HUES64 (cell line): Measurements from ENCODE around the gene ARRB2.

ENCODE experiments used
- H3K27ac ChIP-seq: 2 replicates; pipeline ENCODE4 v1.7.0; 2013; ENCODE audit warnings: low read depth, low read length, inconsistent platforms
- H3K27me3 ChIP-seq: 2 replicates; pipeline ENCODE4 v1.6.1; 2013; ENCODE audit warnings: mild to moderate bottlenecking, low read length; ENCODE audit not compliant: insufficient read depth
- H3K36me3 ChIP-seq: 2 replicates; pipeline ENCODE4 v1.6.1; 2013; ENCODE audit warnings: mild to moderate bottlenecking, low read length; ENCODE audit not compliant: insufficient read depth
- H3K4me1 ChIP-seq: 2 replicates; pipeline ENCODE4 v1.6.1; 2013; ENCODE audit warnings: mild to moderate bottlenecking, low read length, moderate library complexity; ENCODE audit not compliant: insufficient read depth
- H3K4me3 ChIP-seq: 2 replicates; pipeline ENCODE4 v1.5.1; 2013; ENCODE audit warnings: mild to moderate bottlenecking, low read length, moderate library complexity
- H3K9ac ChIP-seq: 2 replicates; pipeline ENCODE4 v1.6.1; 2013; ENCODE audit warnings: mild to moderate bottlenecking, low read depth, low read length
- H3K9me3 ChIP-seq: 2 replicates; pipeline ENCODE4 v1.6.1; 2013; ENCODE audit warnings: low read depth, low read length; ENCODE audit not compliant: insufficient read depth
- WGBS: fragments of 150-250, 120-280 bp; methylation state at CpG from one replicate; pipeline ENCODE4 v1.1.7; 2013; ENCODE audit warnings: missing lambda C conversion rate; 5-methylcytosine and 5-hydroxymethylcytosine counted together

Gene ARRB2

DNA sequence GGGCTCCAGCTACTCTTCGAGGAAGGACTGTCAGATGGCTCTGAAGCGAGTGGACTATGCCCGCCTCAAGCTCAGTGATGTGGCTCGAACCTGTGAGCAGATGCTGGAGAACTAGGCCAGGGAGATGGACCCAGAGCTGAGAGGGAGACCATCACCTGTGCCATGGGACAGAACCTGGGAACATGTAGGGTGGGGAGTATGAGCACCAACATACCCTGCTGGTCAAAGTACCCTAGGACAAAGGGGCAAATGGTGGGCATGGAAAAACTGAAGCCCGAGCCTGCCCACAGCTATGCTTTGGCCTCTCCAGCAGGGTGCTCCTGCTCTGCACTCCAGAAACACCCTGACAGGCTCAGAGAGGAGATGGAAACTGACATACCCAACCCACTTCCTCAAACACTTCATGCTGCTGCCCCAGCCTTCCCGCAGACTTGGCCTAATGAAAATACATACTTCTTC is 22.7 kb downstream of the ARRB2 start:
- no peaks in the 10 kb centered on the region for H3K9me3 ChIP-seq
- no peak overlapping the region for H3K4me3 ChIP-seq
- H3K36me3 ChIP-seq = peaks cover 7% of the 10 kb centered on the region
- 91% methylated on average over 6 of the region's 6 CpGs for WGBS
- peaks cover 30% of the 10 kb centered on the region for H3K27me3 ChIP-seq
- H3K4me1 ChIP-seq = no peaks in the 10 kb centered on the region
- H3K27ac ChIP-seq = no peak overlapping the region
- H3K9ac ChIP-seq = no peak overlapping the region

- H3K4me1 ChIP-seq = no peaks in the 10 kb centered on the region
- H3K4me3 ChIP-seq = no peak overlapping the region
- H3K27ac ChIP-seq = no peak overlapping the region
- peaks cover 7% of the 10 kb centered on the region for H3K36me3 ChIP-seq
- H3K9me3 ChIP-seq = no peaks in the 10 kb centered on the region
- peaks cover 48% of the 10 kb centered on the region for H3K27me3 ChIP-seq
- WGBS = 88% methylated on average over 8 of the region's 8 CpGs
- no peak overlapping the region for H3K9ac ChIP-seq
Observed at GRCh38 chr17:4734857-4735475, 24.5 kb downstream of the ARRB2 start.

DNA sequence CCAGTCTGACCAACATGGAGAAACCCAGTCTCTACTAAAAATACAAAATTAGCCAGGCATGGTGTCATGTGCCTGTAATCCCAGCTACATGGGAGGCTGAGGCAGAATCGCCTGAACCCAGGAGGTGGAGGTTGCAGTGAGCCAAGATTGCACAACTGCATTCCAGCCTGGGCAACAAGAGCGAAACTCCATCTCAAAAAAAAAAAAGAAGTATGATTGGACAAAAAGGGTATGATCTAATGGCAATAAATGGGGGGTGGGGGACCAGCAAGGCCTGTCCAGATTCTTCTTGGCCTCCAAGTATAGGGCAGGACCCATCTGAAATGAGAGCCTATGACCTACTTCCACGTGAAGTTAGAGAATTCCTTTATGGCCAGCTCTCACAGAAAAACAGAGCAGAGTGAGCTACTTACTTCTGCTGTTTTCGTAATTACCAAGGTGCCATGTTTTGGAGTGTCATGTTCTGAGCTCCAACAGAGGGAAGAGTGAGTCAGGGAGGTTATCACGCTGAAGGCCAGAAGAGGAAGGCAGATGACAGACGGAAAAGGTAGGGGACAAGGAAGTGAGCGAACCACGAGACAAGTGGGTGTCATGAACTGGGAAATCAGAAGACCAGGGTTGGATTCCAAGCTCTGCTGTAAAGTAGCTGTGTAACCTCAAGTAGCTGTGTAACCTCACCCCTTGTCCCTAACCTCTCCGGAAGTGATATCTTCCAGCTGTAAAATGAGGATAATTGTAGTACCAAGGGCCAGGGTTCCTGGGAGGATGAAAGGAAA is 25.6 kb downstream of the ARRB2 start:
- Histone ChIP-seq H3K27ac (no peak overlapping the region), H3K36me3 (peaks cover 7% of the 10 kb centered on the region), H3K4me1 (no peaks in the 10 kb centered on the region), H3K27me3 (peaks cover 59% of the 10 kb centered on the region), H3K9ac (no peak overlapping the region), H3K4me3 (no peak overlapping the region), H3K9me3 (no peaks in the 10 kb centered on the region)
- WGBS = 79% methylated on average over 9 of the region's 9 CpGs

- Histone ChIP-seq H3K9ac (peak overlapping the region; percentile 49; the same call in 1 of the 2 replicates), H3K36me3 (peaks cover 1% of the 10 kb centered on the region; the same call in 1 of the 2 replicates), H3K27ac (no peak overlapping the region), H3K27me3 (peaks cover 83% of the 10 kb centered on the region), H3K4me3 (peak overlapping the region; percentile 56), H3K9me3 (no peaks in the 10 kb centered on the region), H3K4me1 (no peaks in the 10 kb centered on the region)
- whole genome bisulfite sequencing = 12% methylated on average over 41 of the region's 41 CpGs
Observed at GRCh38 chr17:4738136-4739121, 28.0 kb downstream of the ARRB2 start.

DNA sequence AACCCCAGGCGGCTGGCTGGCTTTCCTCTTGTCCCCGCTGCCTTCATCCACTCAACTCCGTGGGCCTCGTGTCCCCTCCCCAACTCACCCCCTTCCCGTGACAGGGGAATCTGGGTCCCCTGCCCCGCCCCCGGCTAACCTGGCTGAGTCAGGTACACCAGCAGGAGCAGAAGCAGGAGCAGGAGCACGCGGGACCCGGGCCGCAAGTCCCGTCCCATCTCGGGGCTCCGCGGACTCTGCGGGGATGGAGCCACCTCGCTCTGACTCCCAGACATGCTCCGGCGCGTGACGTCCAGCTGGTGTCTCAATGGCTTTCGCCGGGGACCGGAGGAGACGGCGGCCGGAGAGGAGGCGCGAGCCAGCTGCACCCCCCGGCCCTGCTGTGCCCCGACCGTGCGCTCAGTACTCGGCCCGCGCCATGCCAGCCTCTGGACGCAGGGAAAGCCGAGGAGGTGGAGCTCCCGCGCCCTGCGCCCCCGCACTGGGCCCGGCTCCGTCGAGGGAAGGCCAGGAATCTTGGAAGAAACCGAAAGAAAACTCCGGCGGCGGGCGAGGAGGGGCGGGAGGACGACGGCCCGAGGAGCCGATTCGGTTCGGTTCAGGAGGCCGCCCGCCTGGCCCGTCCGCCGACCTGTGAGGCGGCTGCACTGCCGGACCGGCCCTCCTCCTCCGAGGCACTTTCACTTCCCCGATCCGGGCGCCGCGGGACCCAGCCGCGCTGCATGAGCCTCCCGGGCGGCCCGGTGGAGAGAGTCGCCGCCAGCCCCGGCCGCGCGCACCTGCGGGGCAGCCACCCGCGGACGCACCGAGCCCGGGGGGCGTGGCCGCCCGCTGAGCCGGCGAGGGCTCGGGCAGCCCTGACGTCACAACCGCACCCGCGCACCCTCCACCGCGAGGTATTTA is 28.9 kb downstream of the ARRB2 start, which contains the start of the genes CXCL16 and ZMYND15:
CXCL16 (minus strand) TSS at position 807 of the 903 bp plus-strand sequence; CDS start at position 218, 589 bp downstream.
ZMYND15 (plus strand) TSS at position 712 of the 903 bp plus-strand sequence. CDS start 716 bp downstream, outside the sequence.
- Histone ChIP-seq H3K27me3 (peaks cover 92% of the 10 kb centered on the region), H3K4me3 (peak within 1 kb of the TSS; percentile 56)

DNA sequence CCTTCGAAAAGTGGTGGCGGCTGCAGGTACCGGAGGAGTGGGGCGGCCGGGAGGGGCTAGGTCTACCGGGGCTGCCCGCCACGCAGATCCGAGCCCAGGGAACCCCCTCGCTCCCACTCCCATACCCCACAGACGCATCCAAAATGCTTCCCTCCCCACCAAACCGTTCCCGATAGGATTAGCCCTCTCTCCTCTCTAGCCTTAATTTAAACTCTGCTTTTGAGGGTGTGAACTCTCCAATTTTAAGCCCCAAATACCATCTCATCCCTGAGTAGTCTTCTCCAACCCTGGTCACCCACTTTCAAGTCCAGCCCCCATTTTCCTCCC is 29.6 kb downstream of the ARRB2 start:
- H3K4me3 ChIP-seq = peak overlapping the region; percentile 56
- no peak overlapping the region for H3K27ac ChIP-seq
- H3K27me3 ChIP-seq = peaks cover 92% of the 10 kb centered on the region
- no peaks in the 10 kb centered on the region for H3K36me3 ChIP-seq
- 0 out of 2 replicates have a peak, but pooled peaks cover 3% of the 10 kb centered on the region for H3K4me1 ChIP-seq
- no peaks in the 10 kb centered on the region for H3K9me3 ChIP-seq
- WGBS = 10% methylated on average over 13 of the region's 13 CpGs
- H3K9ac ChIP-seq = no peak overlapping the region; the same call in 1 of the 2 replicates

More for the DNA sequence above, 28.9 kb downstream of the ARRB2 start, which contains the start of the genes CXCL16 and ZMYND15:
- H3K4me1 ChIP-seq = no peaks in the 10 kb centered on the region
- H3K9me3 ChIP-seq = no peaks in the 10 kb centered on the region
- H3K9ac ChIP-seq = peak within 1 kb of the TSS; percentile 49; the same call in 1 of the 2 replicates
- 1% methylated on average over 100 of the region's 100 CpGs for WGBS
- no peak within 1 kb of the TSS for H3K27ac ChIP-seq
- H3K36me3 ChIP-seq = no peaks in the 10 kb centered on the region

- Histone ChIP-seq H3K4me3 (no peak overlapping the region), H3K4me1 (0 out of 2 replicates have a peak, but pooled peaks cover 3% of the 10 kb centered on the region), H3K36me3 (no peaks in the 10 kb centered on the region), H3K9ac (no peak overlapping the region), H3K27me3 (peaks cover 96% of the 10 kb centered on the region), H3K27ac (no peak overlapping the region), H3K9me3 (no peaks in the 10 kb centered on the region)
- WGBS = 86% methylated on average over 7 of the region's 8 CpGs
Observed at GRCh38 chr17:4740584-4740983, 30.2 kb downstream of the ARRB2 start.

DNA sequence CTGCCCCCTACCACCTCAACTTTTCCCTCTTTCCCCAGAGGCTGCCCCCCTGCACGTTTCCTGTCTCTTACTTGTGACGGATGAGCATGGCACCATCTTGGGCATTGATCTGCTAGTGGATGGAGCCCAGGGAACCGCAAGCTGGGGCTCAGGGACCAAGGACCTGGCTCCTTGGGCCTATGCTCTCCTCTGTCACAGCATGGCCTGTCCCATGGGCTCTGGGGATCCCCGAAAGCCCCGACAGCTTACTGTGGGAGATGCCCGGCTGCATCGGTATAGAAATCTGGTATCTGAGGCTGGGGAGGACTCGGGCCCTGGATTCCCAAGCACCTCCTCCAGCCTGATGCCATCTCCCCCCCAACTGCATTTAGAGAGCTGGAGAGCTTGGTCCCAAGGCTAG is 31.1 kb downstream of the ARRB2 start:
- 91% methylated on average over 8 of the region's 8 CpGs for WGBS
- Histone ChIP-seq H3K27ac (no peak overlapping the region), H3K9ac (no peak overlapping the region), H3K36me3 (no peaks in the 10 kb centered on the region), H3K9me3 (no peaks in the 10 kb centered on the region), H3K27me3 (peaks cover 97% of the 10 kb centered on the region), H3K4me3 (no peak overlapping the region), H3K4me1 (0 out of 2 replicates have a peak, but pooled peaks cover 6% of the 10 kb centered on the region)

GRCh38 chr17:4742133-4742532 is 31.7 kb downstream of the ARRB2 start:
- no peaks in the 10 kb centered on the region for H3K9me3 ChIP-seq
- H3K27ac ChIP-seq = no peak overlapping the region
- no peaks in the 10 kb centered on the region for H3K36me3 ChIP-seq
- no peak overlapping the region for H3K4me3 ChIP-seq
- 0 out of 2 replicates have a peak, but pooled peaks cover 6% of the 10 kb centered on the region for H3K4me1 ChIP-seq
- peaks cover 92% of the 10 kb centered on the region for H3K27me3 ChIP-seq
- no peak overlapping the region for H3K9ac ChIP-seq
- WGBS = 87% methylated on average over 9 of the region's 9 CpGs

DNA sequence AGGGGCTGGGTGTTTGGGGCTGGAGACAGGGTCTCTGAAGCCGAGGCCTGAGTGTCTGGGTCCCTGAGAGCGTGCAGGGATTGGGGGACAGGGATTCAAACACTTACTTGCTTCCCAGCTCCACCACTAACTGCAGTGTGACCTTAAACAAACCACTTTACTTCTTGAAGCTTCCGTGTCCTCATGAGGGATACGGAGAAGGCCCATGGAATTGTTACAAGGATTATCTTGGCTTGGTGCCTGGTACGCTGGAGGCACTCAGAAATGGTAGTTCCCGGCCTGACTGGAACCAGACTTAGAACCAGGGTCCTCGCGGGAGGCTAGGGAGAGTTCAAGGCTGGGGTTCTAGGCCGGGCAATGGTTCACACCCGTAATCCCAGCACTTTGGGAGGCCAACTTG is 32.2 kb downstream of the ARRB2 start:
- H3K9ac ChIP-seq = no peak overlapping the region
- no peak overlapping the region for H3K27ac ChIP-seq
- H3K4me1 ChIP-seq = 0 out of 2 replicates have a peak, but pooled peaks cover 6% of the 10 kb centered on the region
- H3K27me3 ChIP-seq = peaks cover 87% of the 10 kb centered on the region
- H3K4me3 ChIP-seq = no peak overlapping the region
- no peaks in the 10 kb centered on the region for H3K36me3 ChIP-seq
- 94% methylated on average over 10 of the region's 10 CpGs for WGBS
- H3K9me3 ChIP-seq = no peaks in the 10 kb centered on the region
